A549 treated with CpdA at 1 μM for 4 hours (cell line): ENCODE data around the gene SAPCD1. TPM values are rescaled to one million over a fixed set of nuclear protein-coding genes. Genes with fewer than 3 reads are reported as not detected.

ENCODE experiments used
- total RNA-seq: library from RNA; stranded (reverse); fragments of 200-300 nt; extraction: Qiagen RNA extraction; gene quantifications from 5 replicates; pipeline ENCODE4 v1.2.3, GENCODE V29; 2022; ENCODE audit warnings: low read depth

The SAPCD1 gene
- 3.6 to 5.9 TPM (median 4.7 TPM) in 5 replicates for total RNA-seq

DNA sequence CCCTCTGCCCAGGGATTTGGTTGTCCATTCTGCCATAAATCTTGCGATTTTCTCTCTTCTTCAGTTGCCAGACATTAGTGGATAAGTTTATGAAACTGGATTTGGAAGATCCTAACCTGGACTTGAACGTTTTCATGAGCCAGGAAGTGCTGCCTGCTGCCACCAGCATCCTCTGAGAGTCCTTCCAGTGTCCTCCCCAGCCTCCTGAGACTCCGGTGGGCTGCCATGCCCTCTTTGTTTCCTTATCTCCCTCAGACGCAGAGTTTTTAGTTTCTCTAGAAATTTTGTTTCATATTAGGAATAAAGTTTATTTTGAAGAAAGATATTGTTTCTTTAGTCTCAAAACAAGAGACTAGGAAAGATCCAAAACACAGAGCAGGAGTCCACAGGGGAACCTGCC lies at the start of gene SAPCD1:
TSS of gene SAPCD1 (plus strand) at position 301 of the 400 bp plus-strand sequence. CDS start 399 bp downstream, outside the sequence.

GRCh38 chr6:31715022-31715958 lies 47.2 kb upstream of the SAPCD1 start, which contains the start of gene LY6G6D:
TSS of gene LY6G6D (plus strand) at chr6:31715348. CDS start at chr6:31715356, 8 bp downstream.

GRCh38 chr6:31721351-31722020 lies 41.0 kb upstream of the SAPCD1 start, which contains the start of gene LY6G6C:
TSS of gene LY6G6C (minus strand) at chr6:31721746. CDS start at chr6:31721679, 67 bp downstream.

DNA sequence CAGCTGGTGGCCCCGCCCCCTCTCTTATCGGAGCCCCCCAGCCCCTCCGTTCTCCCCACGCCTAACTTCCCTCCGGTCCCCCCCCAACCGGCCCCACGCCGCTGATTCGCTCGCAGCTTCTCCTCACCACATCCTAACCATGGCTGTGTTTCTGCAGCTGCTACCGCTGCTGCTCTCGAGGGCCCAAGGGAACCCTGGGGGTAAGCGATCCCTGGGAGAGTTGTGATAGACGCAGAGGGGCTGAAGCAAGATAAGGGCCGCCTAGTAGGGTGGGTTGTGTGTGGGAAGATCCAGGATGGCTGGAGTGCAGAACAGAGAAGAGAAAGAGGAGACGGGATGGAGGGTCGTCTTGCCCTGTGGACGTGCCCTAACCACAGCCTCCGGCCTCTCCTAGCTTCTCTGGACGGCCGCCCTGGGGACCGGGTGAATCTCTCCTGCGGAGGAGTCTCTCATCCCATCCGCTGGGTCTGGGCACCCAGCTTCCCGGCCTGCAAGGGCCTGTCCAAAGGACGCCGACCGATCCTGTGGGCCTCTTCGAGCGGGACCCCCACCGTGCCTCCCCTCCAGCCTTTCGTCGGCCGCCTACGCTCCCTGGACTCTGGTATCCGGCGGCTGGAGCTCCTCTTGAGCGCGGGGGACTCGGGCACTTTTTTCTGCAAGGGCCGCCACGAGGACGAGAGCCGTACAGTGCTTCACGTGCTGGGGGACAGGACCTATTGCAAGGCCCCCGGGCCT lies 39.0 kb upstream of the SAPCD1 start, which contains the start of gene MPIG6B:
TSS of gene MPIG6B (plus strand) at position 129 of the 735 bp plus-strand sequence. CDS start at position 140, 11 bp downstream.

DNA sequence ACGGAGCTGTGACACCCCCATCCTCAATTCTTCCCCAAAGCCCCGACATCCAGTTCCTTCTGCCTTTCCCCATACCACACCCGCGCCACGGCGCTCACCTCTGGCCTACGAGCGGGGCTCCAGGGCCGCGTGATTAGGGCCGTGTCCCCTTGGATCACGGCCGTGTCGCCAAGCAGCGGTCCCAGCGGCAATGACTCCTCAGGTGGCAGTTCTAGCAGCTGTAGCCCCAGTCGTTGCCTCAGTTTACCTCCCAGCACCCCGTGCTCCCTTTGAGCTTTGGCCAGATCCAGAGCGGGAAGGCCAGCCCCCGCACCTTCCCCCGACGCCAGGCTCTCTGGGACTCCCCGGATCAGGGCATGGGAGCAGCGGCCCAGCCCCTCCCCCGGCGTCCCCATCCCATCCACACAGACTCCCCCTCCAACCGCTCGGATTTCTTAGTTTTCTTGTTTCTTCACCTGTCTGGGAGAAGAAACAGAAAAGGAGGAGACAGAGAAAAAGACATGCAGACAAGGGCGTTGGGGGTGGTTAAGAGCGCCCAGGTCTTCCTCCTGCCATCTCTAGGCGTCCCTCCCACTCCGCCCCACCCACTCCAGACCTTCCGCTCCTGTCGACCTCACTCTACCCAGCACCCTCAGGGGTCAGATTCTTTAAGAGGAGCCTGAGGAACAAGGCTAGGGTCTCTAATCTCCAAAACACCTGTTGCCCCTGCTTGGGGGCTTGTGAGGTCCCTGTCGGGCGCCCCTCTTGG lies 33.5 kb upstream of the SAPCD1 start, which contains the start of gene DDAH2:
TSS of gene DDAH2 (minus strand) at position 533 of the 748 bp plus-strand sequence. CDS start at position 395, 138 bp downstream.

DNA sequence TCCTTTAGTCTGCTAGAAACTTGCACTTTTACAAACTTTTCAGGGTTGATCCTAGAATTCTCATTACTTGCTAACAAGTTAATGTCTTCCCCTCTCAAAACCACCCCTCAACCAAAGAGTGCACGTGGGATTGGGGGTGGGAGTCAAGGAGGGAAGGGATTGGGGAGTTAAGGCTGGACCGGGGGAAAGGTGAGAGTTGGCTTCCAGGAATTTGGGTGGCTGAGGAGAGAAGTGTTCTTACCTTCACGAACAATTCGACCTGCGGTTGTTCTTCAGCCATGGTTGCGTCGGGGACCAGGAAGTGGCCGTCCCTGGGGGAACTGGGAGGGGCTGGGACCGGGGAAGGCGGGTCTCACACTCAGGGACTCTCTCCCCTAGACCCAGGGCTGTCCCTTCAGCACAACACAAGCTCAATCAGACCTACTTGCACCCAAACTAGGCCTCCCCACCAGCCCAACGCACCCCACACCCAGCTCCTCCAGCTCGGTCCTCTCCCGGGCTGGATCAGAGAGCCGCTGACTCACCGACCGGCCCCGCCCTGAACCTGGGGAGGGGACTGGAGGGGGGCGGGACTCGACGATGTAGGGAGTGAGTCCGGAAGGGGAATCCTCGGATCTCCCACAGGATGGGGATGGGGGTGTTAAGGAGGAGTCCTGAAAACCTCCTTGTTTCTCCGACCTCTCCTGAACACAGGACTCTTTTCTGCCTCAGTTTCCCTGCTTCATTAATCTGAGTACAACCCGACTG lies 26.3 kb upstream of the SAPCD1 start, which contains the start of gene CLIC1:
TSS of gene CLIC1 (minus strand) at position 510 of the 747 bp plus-strand sequence. CDS start at position 280, 230 bp downstream.

DNA sequence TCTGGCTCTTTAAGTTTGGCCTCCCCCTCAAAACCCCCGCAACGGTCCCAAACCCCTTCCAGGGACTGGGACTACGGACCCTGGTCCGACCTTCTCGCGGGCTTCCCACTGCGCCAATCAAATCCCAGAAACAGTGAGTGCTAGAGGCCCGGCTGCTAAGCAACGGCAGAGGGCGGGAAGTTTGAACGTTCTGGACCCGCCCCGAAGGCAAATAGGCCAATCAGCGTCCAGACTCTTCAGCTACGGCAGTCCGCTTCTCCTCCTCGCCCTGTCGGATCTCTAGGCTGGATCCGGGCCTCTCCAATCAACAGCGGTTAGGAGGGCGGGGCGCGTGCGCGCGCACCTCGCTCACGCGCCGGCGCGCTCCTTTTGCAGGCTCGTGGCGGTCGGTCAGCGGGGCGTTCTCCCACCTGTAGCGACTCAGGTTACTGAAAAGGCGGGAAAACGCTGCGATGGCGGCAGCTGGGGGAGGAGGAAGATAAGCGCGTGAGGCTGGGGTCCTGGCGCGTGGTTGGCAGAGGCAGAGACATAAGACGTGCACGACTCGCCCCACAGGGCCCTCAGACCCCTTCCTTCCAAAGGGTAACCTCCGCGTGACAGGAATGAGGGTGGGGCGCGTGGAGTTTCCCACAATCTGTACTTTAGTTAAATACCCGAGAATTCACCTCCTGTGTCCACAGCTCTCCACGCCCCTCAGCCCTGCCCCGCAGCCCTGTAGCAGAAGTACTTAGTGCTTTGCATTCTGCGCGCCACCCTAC lies 22.6 kb upstream of the SAPCD1 start, which contains the start of gene MSH5:
TSS of gene MSH5 (plus strand) at position 367 of the 758 bp plus-strand sequence. CDS start 462 bp downstream, outside the sequence.

DNA sequence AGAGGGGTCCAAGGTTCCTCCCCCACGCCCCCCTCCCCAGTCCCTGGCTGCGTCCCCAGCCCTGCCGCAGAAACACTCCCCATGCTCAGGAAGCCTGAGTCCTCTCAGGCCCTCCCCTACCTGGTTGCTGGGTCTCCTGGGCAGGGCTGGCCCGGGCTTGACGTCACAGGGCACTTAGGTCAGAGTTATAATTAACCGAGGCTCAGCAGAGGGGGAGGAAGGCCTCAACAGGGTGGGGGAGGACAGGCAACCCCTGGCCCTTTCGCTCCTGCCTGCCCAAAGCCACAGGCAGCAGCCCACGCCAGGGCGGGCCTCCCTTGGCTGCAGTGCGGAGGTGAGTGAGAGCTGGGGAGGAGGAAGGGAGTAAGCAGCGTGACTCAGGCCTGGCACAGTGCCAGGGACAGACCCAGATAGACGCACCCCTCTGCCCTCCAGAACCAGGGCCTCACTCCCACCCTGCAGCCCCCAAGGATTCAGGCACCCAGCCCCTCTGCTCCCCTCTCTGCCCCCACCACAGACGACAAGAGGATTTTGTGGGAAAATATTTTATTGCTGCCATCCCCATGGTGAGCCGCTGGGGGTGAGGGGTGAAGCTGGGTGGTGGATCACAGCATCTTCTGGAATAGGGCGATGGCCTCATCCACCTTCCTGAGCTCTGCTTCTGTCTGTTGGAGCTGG lies 14.7 kb downstream of the SAPCD1 start, which contains the start of gene VWA7:
TSS of gene VWA7 (minus strand) at position 340 of the 678 bp plus-strand sequence. CDS start 549 bp downstream, outside the sequence.

GRCh38 chr6:31795616-31796298 lies 33.3 kb downstream of the SAPCD1 start, which contains the start of gene VARS1:
TSS of gene VARS1 (minus strand) at chr6:31795752. CDS start at chr6:31795217, 535 bp downstream.

GRCh38 chr6:31806470-31807272 lies 44.2 kb downstream of the SAPCD1 start, which contains the start of gene LSM2:
TSS of gene LSM2 (minus strand) at chr6:31806966. CDS start at chr6:31806757, 209 bp downstream.

Other genes with a start within 250 kb of the SAPCD1 start
- not detected in 5 replicates for gene MCCD1, start 233.7 kb upstream of the SAPCD1 start, total RNA-seq
- 313 to 396 TPM (median 382 TPM) in 5 replicates for gene DDX39B, start 220.7 kb upstream of the SAPCD1 start, total RNA-seq
- 0.57 to 0.77 TPM (median 0.63 TPM) in 5 replicates for gene ATP6V1G2, start 216.0 kb upstream of the SAPCD1 start, total RNA-seq
- gene NFKBIL1, start 215.0 kb upstream of the SAPCD1 start, total RNA-seq: 9.5 to 12.2 TPM (median 10.6 TPM) in 5 replicates
- gene LTA, start 190.4 kb upstream of the SAPCD1 start, total RNA-seq: 0.08 to 0.13 TPM (median 0.10 TPM) in 3 of 5 replicates, not detected in the others
- gene TNF, start 187.1 kb upstream of the SAPCD1 start, total RNA-seq: 0.06 to 0.13 TPM (median 0.07 TPM) in 3 of 5 replicates, not detected in the others
- gene LTB, start 180.2 kb upstream of the SAPCD1 start, total RNA-seq: 0.27 to 0.39 TPM (median 0.35 TPM) in 5 replicates
- 0.26 to 0.49 TPM (median 0.37 TPM) in 3 of 5 replicates, not detected in the others for gene LST1, start 176.4 kb upstream of the SAPCD1 start, total RNA-seq
- gene NCR3, start 169.7 kb upstream of the SAPCD1 start, total RNA-seq: not detected in 5 replicates
- not detected in 5 replicates for gene AIF1, start 147.4 kb upstream of the SAPCD1 start, total RNA-seq
- 70.6 to 97.9 TPM (median 90.8 TPM) in 5 replicates for gene PRRC2A, start 141.9 kb upstream of the SAPCD1 start, total RNA-seq
- gene BAG6, start 110.0 kb upstream of the SAPCD1 start, total RNA-seq: 115 to 151 TPM (median 145 TPM) in 5 replicates
- 1.8 to 4.8 TPM (median 3.2 TPM) in 5 replicates for gene APOM, start 106.8 kb upstream of the SAPCD1 start, total RNA-seq
- 10.5 to 13.0 TPM (median 12.2 TPM) in 5 replicates for gene C6orf47, start 101.9 kb upstream of the SAPCD1 start, total RNA-seq
- gene GPANK1, start 97.7 kb upstream of the SAPCD1 start, total RNA-seq: 9.3 to 14.1 TPM (median 12.7 TPM) in 5 replicates
- gene CSNK2B, start 96.6 kb upstream of the SAPCD1 start, total RNA-seq: 168 to 184 TPM (median 180 TPM) in 5 replicates
- gene LY6G5B, start 92.7 kb upstream of the SAPCD1 start, total RNA-seq: 3.6 to 6.3 TPM (median 5.0 TPM) in 5 replicates
- gene LY6G5C, start 81.6 kb upstream of the SAPCD1 start, total RNA-seq: 0.51 to 2.4 TPM (median 1.4 TPM) in 5 replicates
- gene ABHD16A, start 59.3 kb upstream of the SAPCD1 start, total RNA-seq: 15.6 to 21.2 TPM (median 19.2 TPM) in 5 replicates
- gene LY6G6F, start 55.8 kb upstream of the SAPCD1 start, total RNA-seq: not detected in 5 replicates
- not detected in 5 replicates for gene LY6G6D, start 47.3 kb upstream of the SAPCD1 start, total RNA-seq
- gene LY6G6C, start 40.9 kb upstream of the SAPCD1 start, total RNA-seq: 0.11 TPM in 1 of 5 replicates, not detected in the others
- gene MPIG6B, start 39.3 kb upstream of the SAPCD1 start, total RNA-seq: not detected in 5 replicates
- 25.6 to 30.4 TPM (median 28.7 TPM) in 5 replicates for gene DDAH2, start 33.4 kb upstream of the SAPCD1 start, total RNA-seq
- 495 to 530 TPM (median 516 TPM) in 5 replicates for gene CLIC1, start 26.1 kb upstream of the SAPCD1 start, total RNA-seq
- gene MSH5, start 22.7 kb upstream of the SAPCD1 start, total RNA-seq: 12.1 to 16.5 TPM (median 15.1 TPM) in 5 replicates
- 0.61 to 2.0 TPM (median 1.5 TPM) in 5 replicates for gene VWA7, start 14.7 kb downstream of the SAPCD1 start, total RNA-seq
- gene VARS1, start 33.1 kb downstream of the SAPCD1 start, total RNA-seq: 50.8 to 60.2 TPM (median 57.2 TPM) in 5 replicates
- gene LSM2, start 44.3 kb downstream of the SAPCD1 start, total RNA-seq: 49.7 to 68.8 TPM (median 64.6 TPM) in 5 replicates
- 1.3 to 2.2 TPM (median 2.1 TPM) in 5 replicates for gene HSPA1L, start 52.6 kb downstream of the SAPCD1 start, total RNA-seq
- 218 to 535 TPM (median 388 TPM) in 5 replicates for gene HSPA1A, start 52.9 kb downstream of the SAPCD1 start, total RNA-seq
- gene HSPA1B, start 65.1 kb downstream of the SAPCD1 start, total RNA-seq: 167 to 379 TPM (median 289 TPM) in 5 replicates
- gene NEU1, start 100.2 kb downstream of the SAPCD1 start, total RNA-seq: 25.3 to 37.2 TPM (median 30.6 TPM) in 5 replicates
- gene SLC44A4, start 116.3 kb downstream of the SAPCD1 start, total RNA-seq: 0.10 to 0.14 TPM (median 0.13 TPM) in 3 of 5 replicates, not detected in the others
- 25.6 to 34.6 TPM (median 30.8 TPM) in 5 replicates for gene EHMT2, start 135.0 kb downstream of the SAPCD1 start, total RNA-seq
- 3.2 to 5.4 TPM (median 4.8 TPM) in 5 replicates for gene ZBTB12, start 139.4 kb downstream of the SAPCD1 start, total RNA-seq
- 0.19 to 0.66 TPM (median 0.27 TPM) in 5 replicates for gene C2, start 165.1 kb downstream of the SAPCD1 start, total RNA-seq
- gene CFB, start 183.4 kb downstream of the SAPCD1 start, total RNA-seq: 1.4 to 3.1 TPM (median 2.1 TPM) in 5 replicates
- 74.0 to 93.6 TPM (median 77.4 TPM) in 5 replicates for gene NELFE, start 196.3 kb downstream of the SAPCD1 start, total RNA-seq
- gene SKIC2, start 196.5 kb downstream of the SAPCD1 start, total RNA-seq: 22.7 to 25.6 TPM (median 24.7 TPM) in 5 replicates
- 9.7 to 13.2 TPM (median 11.9 TPM) in 5 replicates for gene DXO, start 209.5 kb downstream of the SAPCD1 start, total RNA-seq
- gene C4A, start 219.4 kb downstream of the SAPCD1 start, total RNA-seq: 0.48 to 1.3 TPM (median 0.98 TPM) in 5 replicates